A673 (cell line): ENCODE results near the gene ITSN1.

Experiments used
- EZH2 ChIP-seq: fragments of 200-600 bp; sonication (generic); IDR thresholded peaks from 2 replicates; pipeline ENCODE4 v1.6.1; 2017; ENCODE audit warnings: borderline replicate concordance, low read depth, mild to moderate bottlenecking, mixed read lengths, antibody characterized with exemption, low read length; ENCODE audit not compliant: poor library complexity, severe bottlenecking
- TF ChIP-seq, protein P1 (sequence below): fragments of 300-800, 200-600 bp; sonication (generic); conservative IDR thresholded peaks from 2 replicates; pipeline ENCODE4 v1.5.1; 2017; ENCODE audit warnings: low read depth, mild to moderate bottlenecking, antibody characterized with exemption, low read length, moderate library complexity, mixed read lengths

DNA sequence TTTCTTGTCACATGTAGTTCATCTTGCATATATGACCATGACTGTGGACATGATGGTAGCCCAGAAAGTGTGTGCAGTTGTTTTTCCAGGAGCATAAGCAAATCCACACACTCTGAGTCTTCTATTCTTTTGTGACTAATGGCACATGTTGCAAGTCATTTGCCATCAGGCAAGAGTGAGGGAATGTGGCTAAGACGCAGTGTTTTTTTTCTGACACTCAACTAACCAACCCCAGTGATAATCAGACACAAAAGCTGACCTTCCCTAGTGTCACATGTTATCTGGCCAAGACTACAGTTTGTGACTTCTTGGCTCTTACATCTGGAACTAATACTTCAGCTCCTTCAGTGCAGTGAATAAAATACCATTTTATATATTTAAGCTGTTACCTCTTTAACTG, 108.8 kb downstream of the ITSN1 start:
- TF ChIP-seq, protein P1, sequence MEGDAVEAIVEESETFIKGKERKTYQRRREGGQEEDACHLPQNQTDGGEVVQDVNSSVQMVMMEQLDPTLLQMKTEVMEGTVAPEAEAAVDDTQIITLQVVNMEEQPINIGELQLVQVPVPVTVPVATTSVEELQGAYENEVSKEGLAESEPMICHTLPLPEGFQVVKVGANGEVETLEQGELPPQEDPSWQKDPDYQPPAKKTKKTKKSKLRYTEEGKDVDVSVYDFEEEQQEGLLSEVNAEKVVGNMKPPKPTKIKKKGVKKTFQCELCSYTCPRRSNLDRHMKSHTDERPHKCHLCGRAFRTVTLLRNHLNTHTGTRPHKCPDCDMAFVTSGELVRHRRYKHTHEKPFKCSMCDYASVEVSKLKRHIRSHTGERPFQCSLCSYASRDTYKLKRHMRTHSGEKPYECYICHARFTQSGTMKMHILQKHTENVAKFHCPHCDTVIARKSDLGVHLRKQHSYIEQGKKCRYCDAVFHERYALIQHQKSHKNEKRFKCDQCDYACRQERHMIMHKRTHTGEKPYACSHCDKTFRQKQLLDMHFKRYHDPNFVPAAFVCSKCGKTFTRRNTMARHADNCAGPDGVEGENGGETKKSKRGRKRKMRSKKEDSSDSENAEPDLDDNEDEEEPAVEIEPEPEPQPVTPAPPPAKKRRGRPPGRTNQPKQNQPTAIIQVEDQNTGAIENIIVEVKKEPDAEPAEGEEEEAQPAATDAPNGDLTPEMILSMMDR: no peak
- no peak for TF ChIP-seq EZH2
